CMK (cell line): Measurements from ENCODE around the gene PALD1.
A peak's percentile ranks its signal among the peaks of the same experiment; 100 is the strongest.

ENCODE experiments used
- DNase-seq: peaks from one replicate; pipeline ENCODE4 v3.0.0-alpha.2; 2010; ENCODE audit warnings: low read depth

PALD1 gene

GRCh38 chr10:70592186-70592735 is 113.7 kb downstream of the PALD1 start:
- no peak for DNase-seq

GRCh38 chr10:70592746-70593512 is 114.4 kb downstream of the PALD1 start:
- DNase-seq = peak; percentile 92

GRCh38 chr10:70593513-70593890 is 114.9 kb downstream of the PALD1 start:
- no peak for DNase-seq

- no peak for DNase-seq
Observed at GRCh38 chr10:70594161-70594560, 115.6 kb downstream of the PALD1 start.

GRCh38 chr10:70595566-70596016 is 117.0 kb downstream of the PALD1 start:
- no peak for DNase-seq

GRCh38 chr10:70596110-70596798 is 117.7 kb downstream of the PALD1 start:
- no peak for DNase-seq

- DNase-seq = no peak
Observed at GRCh38 chr10:70596860-70597809, 118.6 kb downstream of the PALD1 start.

- no peak for DNase-seq
Observed at GRCh38 chr10:70597856-70598815, 119.6 kb downstream of the PALD1 start.

- DNase-seq = no peak
Observed at GRCh38 chr10:70598857-70599295, 120.3 kb downstream of the PALD1 start.

- no peak for DNase-seq
Observed at GRCh38 chr10:70599319-70599718, 120.8 kb downstream of the PALD1 start.

- no peak for DNase-seq
Observed at GRCh38 chr10:70599791-70600190, 121.2 kb downstream of the PALD1 start.

- no peak for DNase-seq
Observed at GRCh38 chr10:70600512-70601395, 122.2 kb downstream of the PALD1 start.

- peak; percentile 40 for DNase-seq
Observed at GRCh38 chr10:70601746-70602145, 123.2 kb downstream of the PALD1 start.

- DNase-seq = peak; percentile 90
Observed at GRCh38 chr10:70602665-70603448, 124.3 kb downstream of the PALD1 start, which contains the start of gene PRF1. Gene PRF1 (minus strand): TSS chr10:70602741. CDS start chr10:70600902, 1,839 bp downstream.

- no peak for DNase-seq
Observed at GRCh38 chr10:70603449-70603801, 124.9 kb downstream of the PALD1 start.

GRCh38 chr10:70604106-70604505 is 125.5 kb downstream of the PALD1 start:
- DNase-seq = no peak

- DNase-seq = no peak
Observed at GRCh38 chr10:70605161-70605560, 126.6 kb downstream of the PALD1 start.

GRCh38 chr10:70607936-70608335 is 129.4 kb downstream of the PALD1 start:
- DNase-seq = no peak

GRCh38 chr10:70613941-70614340 is 135.4 kb downstream of the PALD1 start:
- DNase-seq = no peak
